Measurements from ENCODE around the gene PLXNB3. TPM values are rescaled to one million over a fixed set of nuclear protein-coding genes. Genes with fewer than 3 reads are reported as not detected.

The PLXNB3 gene
- total RNA-seq, 1 experiment from 2014 or later = 2.5 TPM

DNA sequence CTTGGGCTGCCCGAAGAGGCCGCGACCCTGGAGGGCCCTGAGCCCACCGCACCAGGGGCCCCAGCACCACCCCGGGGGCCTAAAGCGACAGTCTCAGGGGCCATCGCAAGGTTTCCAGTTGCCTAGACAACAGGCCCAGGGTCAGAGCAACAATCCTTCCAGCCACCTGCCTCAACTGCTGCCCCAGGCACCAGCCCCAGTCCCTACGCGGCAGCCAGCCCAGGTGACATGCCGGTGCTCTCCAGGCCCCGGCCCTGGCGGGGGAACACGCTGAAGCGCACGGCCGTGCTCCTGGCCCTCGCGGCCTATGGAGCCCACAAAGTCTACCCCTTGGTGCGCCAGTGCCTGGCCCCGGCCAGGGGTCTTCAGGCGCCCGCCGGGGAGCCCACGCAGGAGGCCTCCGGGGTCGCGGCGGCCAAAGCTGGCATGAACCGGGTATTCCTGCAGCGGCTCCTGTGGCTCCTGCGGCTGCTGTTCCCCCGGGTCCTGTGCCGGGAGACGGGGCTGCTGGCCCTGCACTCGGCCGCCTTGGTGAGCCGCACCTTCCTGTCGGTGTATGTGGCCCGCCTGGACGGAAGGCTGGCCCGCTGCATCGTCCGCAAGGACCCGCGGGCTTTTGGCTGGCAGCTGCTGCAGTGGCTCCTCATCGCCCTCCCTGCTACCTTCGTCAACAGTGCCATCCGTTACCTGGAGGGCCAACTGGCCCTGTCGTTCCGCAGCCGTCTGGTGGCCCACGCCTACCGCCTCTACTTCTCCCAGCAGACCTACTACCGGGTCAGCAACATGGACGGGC, 38.8 kb upstream of the PLXNB3 start (continued):
- TF ChIP-seq, protein P1, sequence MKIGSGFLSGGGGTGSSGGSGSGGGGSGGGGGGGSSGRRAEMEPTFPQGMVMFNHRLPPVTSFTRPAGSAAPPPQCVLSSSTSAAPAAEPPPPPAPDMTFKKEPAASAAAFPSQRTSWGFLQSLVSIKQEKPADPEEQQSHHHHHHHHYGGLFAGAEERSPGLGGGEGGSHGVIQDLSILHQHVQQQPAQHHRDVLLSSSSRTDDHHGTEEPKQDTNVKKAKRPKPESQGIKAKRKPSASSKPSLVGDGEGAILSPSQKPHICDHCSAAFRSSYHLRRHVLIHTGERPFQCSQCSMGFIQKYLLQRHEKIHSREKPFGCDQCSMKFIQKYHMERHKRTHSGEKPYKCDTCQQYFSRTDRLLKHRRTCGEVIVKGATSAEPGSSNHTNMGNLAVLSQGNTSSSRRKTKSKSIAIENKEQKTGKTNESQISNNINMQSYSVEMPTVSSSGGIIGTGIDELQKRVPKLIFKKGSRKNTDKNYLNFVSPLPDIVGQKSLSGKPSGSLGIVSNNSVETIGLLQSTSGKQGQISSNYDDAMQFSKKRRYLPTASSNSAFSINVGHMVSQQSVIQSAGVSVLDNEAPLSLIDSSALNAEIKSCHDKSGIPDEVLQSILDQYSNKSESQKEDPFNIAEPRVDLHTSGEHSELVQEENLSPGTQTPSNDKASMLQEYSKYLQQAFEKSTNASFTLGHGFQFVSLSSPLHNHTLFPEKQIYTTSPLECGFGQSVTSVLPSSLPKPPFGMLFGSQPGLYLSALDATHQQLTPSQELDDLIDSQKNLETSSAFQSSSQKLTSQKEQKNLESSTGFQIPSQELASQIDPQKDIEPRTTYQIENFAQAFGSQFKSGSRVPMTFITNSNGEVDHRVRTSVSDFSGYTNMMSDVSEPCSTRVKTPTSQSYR (CRISPR knock-in tag; IDR thresholded peaks at IDR 0.05) = no peak
- TF ChIP-seq ZNF317 (CRISPR knock-in tag; IDR thresholded peaks at IDR 0.05; ENCODE audit: borderline replicate concordance, low read depth) (no peak), OVOL2 (CRISPR knock-in tag; IDR thresholded peaks at IDR 0.05; ENCODE audit: borderline replicate concordance) (no peak)

DNA sequence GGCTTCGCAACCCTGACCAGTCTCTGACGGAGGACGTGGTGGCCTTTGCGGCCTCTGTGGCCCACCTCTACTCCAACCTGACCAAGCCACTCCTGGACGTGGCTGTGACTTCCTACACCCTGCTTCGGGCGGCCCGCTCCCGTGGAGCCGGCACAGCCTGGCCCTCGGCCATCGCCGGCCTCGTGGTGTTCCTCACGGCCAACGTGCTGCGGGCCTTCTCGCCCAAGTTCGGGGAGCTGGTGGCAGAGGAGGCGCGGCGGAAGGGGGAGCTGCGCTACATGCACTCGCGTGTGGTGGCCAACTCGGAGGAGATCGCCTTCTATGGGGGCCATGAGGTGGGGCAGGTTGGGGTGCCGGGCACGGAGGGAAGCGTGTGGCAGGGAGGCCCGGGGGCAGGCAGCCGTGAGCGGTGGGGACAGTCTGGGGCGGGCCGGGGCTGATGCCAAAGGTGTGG, 38.2 kb upstream of the PLXNB3 start:
- Mint-ChIP-seq H3K36me3 (peaks cover 10% of the 10 kb centered on the region), H3K9me3 (no peaks in the 10 kb centered on the region), H3K27me3 (ENCODE audit: low read depth) (no peaks in the 10 kb centered on the region; the same call in 1 of the 2 replicates), H3K4me3 (no peak overlapping the region), H3K27ac (no peak overlapping the region), H3K4me1 (peaks cover 18% of the 10 kb centered on the region)
- POLR2A ChIA-PET = no interaction called here
- ATAC-seq = no peak
- TF ChIP-seq, protein P2, sequence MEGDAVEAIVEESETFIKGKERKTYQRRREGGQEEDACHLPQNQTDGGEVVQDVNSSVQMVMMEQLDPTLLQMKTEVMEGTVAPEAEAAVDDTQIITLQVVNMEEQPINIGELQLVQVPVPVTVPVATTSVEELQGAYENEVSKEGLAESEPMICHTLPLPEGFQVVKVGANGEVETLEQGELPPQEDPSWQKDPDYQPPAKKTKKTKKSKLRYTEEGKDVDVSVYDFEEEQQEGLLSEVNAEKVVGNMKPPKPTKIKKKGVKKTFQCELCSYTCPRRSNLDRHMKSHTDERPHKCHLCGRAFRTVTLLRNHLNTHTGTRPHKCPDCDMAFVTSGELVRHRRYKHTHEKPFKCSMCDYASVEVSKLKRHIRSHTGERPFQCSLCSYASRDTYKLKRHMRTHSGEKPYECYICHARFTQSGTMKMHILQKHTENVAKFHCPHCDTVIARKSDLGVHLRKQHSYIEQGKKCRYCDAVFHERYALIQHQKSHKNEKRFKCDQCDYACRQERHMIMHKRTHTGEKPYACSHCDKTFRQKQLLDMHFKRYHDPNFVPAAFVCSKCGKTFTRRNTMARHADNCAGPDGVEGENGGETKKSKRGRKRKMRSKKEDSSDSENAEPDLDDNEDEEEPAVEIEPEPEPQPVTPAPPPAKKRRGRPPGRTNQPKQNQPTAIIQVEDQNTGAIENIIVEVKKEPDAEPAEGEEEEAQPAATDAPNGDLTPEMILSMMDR (IDR thresholded peaks at IDR 0.05) = no peak
- TF ChIP-seq, protein P3, sequence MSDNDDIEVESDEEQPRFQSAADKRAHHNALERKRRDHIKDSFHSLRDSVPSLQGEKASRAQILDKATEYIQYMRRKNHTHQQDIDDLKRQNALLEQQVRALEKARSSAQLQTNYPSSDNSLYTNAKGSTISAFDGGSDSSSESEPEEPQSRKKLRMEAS (CRISPR knock-in tag; IDR thresholded peaks at IDR 0.05) = no peak
- TF ChIP-seq ATF1 (CRISPR knock-in tag; IDR thresholded peaks at IDR 0.05) = no peak
- TF ChIP-seq, protein P4, sequence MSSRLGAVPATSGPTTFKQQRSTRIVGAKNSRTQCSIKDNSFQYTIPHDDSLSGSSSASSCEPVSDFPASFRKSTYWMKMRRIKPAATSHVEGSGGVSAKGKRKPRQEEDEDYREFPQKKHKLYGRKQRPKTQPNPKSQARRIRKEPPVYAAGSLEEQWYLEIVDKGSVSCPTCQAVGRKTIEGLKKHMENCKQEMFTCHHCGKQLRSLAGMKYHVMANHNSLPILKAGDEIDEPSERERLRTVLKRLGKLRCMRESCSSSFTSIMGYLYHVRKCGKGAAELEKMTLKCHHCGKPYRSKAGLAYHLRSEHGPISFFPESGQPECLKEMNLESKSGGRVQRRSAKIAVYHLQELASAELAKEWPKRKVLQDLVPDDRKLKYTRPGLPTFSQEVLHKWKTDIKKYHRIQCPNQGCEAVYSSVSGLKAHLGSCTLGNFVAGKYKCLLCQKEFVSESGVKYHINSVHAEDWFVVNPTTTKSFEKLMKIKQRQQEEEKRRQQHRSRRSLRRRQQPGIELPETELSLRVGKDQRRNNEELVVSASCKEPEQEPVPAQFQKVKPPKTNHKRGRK (CRISPR knock-in tag; IDR thresholded peaks at IDR 0.05; ENCODE audit: borderline replicate concordance) = no peak
- TF ChIP-seq ZNF416 (CRISPR knock-in tag; IDR thresholded peaks at IDR 0.05) = no peak
- TF ChIP-seq, protein P5, sequence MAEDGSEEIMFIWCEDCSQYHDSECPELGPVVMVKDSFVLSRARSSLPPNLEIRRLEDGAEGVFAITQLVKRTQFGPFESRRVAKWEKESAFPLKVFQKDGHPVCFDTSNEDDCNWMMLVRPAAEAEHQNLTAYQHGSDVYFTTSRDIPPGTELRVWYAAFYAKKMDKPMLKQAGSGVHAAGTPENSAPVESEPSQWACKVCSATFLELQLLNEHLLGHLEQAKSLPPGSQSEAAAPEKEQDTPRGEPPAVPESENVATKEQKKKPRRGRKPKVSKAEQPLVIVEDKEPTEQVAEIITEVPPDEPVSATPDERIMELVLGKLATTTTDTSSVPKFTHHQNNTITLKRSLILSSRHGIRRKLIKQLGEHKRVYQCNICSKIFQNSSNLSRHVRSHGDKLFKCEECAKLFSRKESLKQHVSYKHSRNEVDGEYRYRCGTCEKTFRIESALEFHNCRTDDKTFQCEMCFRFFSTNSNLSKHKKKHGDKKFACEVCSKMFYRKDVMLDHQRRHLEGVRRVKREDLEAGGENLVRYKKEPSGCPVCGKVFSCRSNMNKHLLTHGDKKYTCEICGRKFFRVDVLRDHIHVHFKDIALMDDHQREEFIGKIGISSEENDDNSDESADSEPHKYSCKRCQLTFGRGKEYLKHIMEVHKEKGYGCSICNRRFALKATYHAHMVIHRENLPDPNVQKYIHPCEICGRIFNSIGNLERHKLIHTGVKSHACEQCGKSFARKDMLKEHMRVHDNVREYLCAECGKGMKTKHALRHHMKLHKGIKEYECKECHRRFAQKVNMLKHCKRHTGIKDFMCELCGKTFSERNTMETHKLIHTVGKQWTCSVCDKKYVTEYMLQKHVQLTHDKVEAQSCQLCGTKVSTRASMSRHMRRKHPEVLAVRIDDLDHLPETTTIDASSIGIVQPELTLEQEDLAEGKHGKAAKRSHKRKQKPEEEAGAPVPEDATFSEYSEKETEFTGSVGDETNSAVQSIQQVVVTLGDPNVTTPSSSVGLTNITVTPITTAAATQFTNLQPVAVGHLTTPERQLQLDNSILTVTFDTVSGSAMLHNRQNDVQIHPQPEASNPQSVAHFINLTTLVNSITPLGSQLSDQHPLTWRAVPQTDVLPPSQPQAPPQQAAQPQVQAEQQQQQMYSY (CRISPR knock-in tag; IDR thresholded peaks at IDR 0.05) = no peak
- TF ChIP-seq, protein P6, sequence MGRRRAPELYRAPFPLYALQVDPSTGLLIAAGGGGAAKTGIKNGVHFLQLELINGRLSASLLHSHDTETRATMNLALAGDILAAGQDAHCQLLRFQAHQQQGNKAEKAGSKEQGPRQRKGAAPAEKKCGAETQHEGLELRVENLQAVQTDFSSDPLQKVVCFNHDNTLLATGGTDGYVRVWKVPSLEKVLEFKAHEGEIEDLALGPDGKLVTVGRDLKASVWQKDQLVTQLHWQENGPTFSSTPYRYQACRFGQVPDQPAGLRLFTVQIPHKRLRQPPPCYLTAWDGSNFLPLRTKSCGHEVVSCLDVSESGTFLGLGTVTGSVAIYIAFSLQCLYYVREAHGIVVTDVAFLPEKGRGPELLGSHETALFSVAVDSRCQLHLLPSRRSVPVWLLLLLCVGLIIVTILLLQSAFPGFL (CRISPR knock-in tag; IDR thresholded peaks at IDR 0.05; ENCODE audit: borderline replicate concordance) = no peak
- TF ChIP-seq ZNF232 (CRISPR knock-in tag; IDR thresholded peaks at IDR 0.05) = no peak
- CTCF ChIA-PET = interaction anchor here (1.1 to 1.8 kb wide), 4 partner anchors 18 to 200 kb away, joined by 3 to 5 read pairs (median 4); partner anchors contain the start of genes ARHGAP4 and SLC6A8
- no peak for DNase-seq (ENCODE audit: low spot score)

Data from WTC11 (cell line).